PC-3 (cell line): ENCODE measurements around the gene RREB1. TPM values are rescaled to one million over a fixed set of nuclear protein-coding genes. Genes with fewer than 3 reads are reported as not detected.

Source experiments
- ATAC-seq: fragments of 200-7000 bp; cut with Tn5 transposase; 2 replicates; pipeline ENCODE4 v1.9.1; 2020; ENCODE audit warnings: mild to moderate bottlenecking, moderate library complexity
- Bru-seq: library from RNA; stranded (reverse); fragments of 400-500 nt; gene quantifications from one replicate; lab custom pipeline; 2021; lab: Mats Ljungman, UMichigan
- BruChase-seq, 2 experiments: library from RNA; stranded (reverse); fragments of 400-500 nt; gene quantifications; one replicate each; lab custom pipeline; 2021; lab: Mats Ljungman, UMichigan
- BruUV-seq: library from RNA; stranded (reverse); fragments of 400-500 nt; replicated peaks from 2 replicates; lab custom pipeline; 2021; lab: Mats Ljungman, UMichigan
- CTCF ChIA-PET: fragments of 300-600 bp; sonication (Branson Sonifier 250); formaldehyde crosslinking; loops from one replicate; lab custom pipeline; 2022; ENCODE audit warnings: antibody characterized with exemption; lab: Charles Lee
- POLR2A ChIA-PET: fragments of 300-600 bp; sonication (Branson Sonifier 250); formaldehyde crosslinking; loops from one replicate; lab custom pipeline; 2022; ENCODE audit warnings: antibody characterized with exemption; ENCODE audit not compliant: unreplicated experiment; lab: Charles Lee
- DNase-seq: peaks from one replicate; pipeline ENCODE4 v3.0.0-alpha.2; 2015
- H2AFZ ChIP-seq: fragments of 300-600 bp; sonication (generic); 2 replicates; pipeline ENCODE4 v1.6.0; 2016; ENCODE audit warnings: antibody characterized with exemption, low read length
- H3F3A ChIP-seq: fragments of 300-600 bp; sonication (generic); one replicate; pipeline ENCODE4 v1.6.0; 2017; ENCODE audit warnings: antibody characterized with exemption, low read length, control low read depth, mild to moderate bottlenecking; ENCODE audit not compliant: unreplicated experiment
- H3K27ac ChIP-seq: fragments of 300-600 bp; sonication (generic); 2 replicates; pipeline ENCODE4 v1.5.1; 2016; ENCODE audit warnings: mild to moderate bottlenecking, low read length
- H3K27me3 ChIP-seq: fragments of 300-600 bp; sonication (generic); 2 replicates; pipeline ENCODE4 v1.6.1; 2016; ENCODE audit warnings: low read length, mixed read lengths
- H3K36me3 ChIP-seq: fragments of 300-600 bp; sonication (generic); 2 replicates; pipeline ENCODE4 v1.6.1; 2016; ENCODE audit warnings: low read depth, mixed run types, low read length, mixed read lengths
- H3K4me1 ChIP-seq: fragments of 300-600 bp; sonication (generic); 2 replicates; pipeline ENCODE4 v1.5.1; 2016; ENCODE audit warnings: low read length; ENCODE audit not compliant: insufficient read depth
- H3K4me2 ChIP-seq: fragments of 300-600 bp; sonication (generic); 2 replicates; pipeline ENCODE4 v1.6.0; 2016; ENCODE audit warnings: low read length
- H3K4me3 ChIP-seq: fragments of 300-600 bp; sonication (generic); 2 replicates; pipeline ENCODE4 v1.5.1; 2016; ENCODE audit warnings: mild to moderate bottlenecking, low read length, mixed read lengths
- H3K79me2 ChIP-seq: fragments of 300-600 bp; sonication (generic); 2 replicates; pipeline ENCODE4 v1.6.1; 2017; ENCODE audit warnings: low read length, mixed read lengths
- H3K9ac ChIP-seq: fragments of 300-600 bp; sonication (generic); 2 replicates; pipeline ENCODE4 v1.6.0; 2016; ENCODE audit warnings: mild to moderate bottlenecking, low read length
- H3K9me2 ChIP-seq: fragments of 300-600 bp; sonication (generic); replicated peaks from 2 replicates; pipeline ENCODE4 v1.6.1; 2016; ENCODE audit warnings: mixed run types, low read length, mixed read lengths
- H3K9me3 ChIP-seq: fragments of 300-600 bp; sonication (generic); 2 replicates; pipeline ENCODE4 v1.6.1; 2016; ENCODE audit warnings: low read length, mixed read lengths
- H4K20me1 ChIP-seq: fragments of 300-600 bp; sonication (generic); 2 replicates; pipeline ENCODE4 v1.6.1; 2016; ENCODE audit warnings: low read length, mixed read lengths
- CTCF ChIP-seq: fragments of 300-600 bp; sonication (generic); conservative IDR thresholded peaks from 2 replicates; pipeline ENCODE4 v1.5.1; 2017; ENCODE audit warnings: antibody characterized with exemption, low read depth, mild to moderate bottlenecking, low read length
- EZH2 ChIP-seq: fragments of 300-600 bp; sonication (generic); IDR thresholded peaks from one replicate; pipeline ENCODE4 v1.6.1; 2017; ENCODE audit warnings: antibody characterized with exemption, mild to moderate bottlenecking, low read length; ENCODE audit not compliant: unreplicated experiment
- EZH2phosphoT487 ChIP-seq: fragments of 300-600 bp; sonication (generic); IDR thresholded peaks from 2 replicates; pipeline ENCODE4 v1.6.1; 2018; ENCODE audit warnings: mild to moderate bottlenecking, antibody characterized with exemption, low read length, borderline replicate concordance
- intact Hi-C: fragments of 100-400 bp; cut with micrococcal nuclease; formaldehyde crosslinking; loops from 2 replicates; pipeline ENCODE4 v1.9.0; 2023
- long read RNA-seq: library from polyadenylated mRNA; unstranded; transcript quantifications from one replicate; pipeline ENCODE4 v2.0.0, GENCODE V29; 2021; ENCODE audit not compliant: unreplicated experiment
- total RNA-seq: library from RNA; depleted of rRNA; stranded (reverse); fragments of >200 nt; gene quantifications from 2 replicates; pipeline ENCODE4 v1.2.3, GENCODE V29; 2014; rRNA removed

The RREB1 gene, protein sequence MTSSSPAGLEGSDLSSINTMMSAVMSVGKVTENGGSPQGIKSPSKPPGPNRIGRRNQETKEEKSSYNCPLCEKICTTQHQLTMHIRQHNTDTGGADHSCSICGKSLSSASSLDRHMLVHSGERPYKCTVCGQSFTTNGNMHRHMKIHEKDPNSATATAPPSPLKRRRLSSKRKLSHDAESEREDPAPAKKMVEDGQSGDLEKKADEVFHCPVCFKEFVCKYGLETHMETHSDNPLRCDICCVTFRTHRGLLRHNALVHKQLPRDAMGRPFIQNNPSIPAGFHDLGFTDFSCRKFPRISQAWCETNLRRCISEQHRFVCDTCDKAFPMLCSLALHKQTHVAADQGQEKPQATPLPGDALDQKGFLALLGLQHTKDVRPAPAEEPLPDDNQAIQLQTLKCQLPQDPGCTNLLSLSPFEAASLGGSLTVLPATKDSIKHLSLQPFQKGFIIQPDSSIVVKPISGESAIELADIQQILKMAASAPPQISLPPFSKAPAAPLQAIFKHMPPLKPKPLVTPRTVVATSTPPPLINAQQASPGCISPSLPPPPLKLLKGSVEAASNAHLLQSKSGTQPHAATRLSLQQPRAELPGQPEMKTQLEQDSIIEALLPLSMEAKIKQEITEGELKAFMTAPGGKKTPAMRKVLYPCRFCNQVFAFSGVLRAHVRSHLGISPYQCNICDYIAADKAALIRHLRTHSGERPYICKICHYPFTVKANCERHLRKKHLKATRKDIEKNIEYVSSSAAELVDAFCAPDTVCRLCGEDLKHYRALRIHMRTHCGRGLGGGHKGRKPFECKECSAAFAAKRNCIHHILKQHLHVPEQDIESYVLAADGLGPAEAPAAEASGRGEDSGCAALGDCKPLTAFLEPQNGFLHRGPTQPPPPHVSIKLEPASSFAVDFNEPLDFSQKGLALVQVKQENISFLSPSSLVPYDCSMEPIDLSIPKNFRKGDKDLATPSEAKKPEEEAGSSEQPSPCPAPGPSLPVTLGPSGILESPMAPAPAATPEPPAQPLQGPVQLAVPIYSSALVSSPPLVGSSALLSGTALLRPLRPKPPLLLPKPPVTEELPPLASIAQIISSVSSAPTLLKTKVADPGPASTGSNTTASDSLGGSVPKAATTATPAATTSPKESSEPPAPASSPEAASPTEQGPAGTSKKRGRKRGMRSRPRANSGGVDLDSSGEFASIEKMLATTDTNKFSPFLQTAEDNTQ (N-terminal part only)
- total RNA-seq (26.0 and 31.8 TPM in 2 replicates), Bru-seq, nascent RNA (percentile 94 among the genes with signal in this experiment), BruChase-seq, experiment 1, labeled RNA remaining after a 6-hour chase (percentile 87 among the genes with signal in this experiment), BruChase-seq, experiment 2, labeled RNA remaining after a 2-hour chase (percentile 87 among the genes with signal in this experiment)
- long read RNA-seq, partial matches to known transcripts, result 28 of 39 reads
- long read RNA-seq, other reads (novel, unspliced or antisense), result 11 of 39 reads

DNA sequence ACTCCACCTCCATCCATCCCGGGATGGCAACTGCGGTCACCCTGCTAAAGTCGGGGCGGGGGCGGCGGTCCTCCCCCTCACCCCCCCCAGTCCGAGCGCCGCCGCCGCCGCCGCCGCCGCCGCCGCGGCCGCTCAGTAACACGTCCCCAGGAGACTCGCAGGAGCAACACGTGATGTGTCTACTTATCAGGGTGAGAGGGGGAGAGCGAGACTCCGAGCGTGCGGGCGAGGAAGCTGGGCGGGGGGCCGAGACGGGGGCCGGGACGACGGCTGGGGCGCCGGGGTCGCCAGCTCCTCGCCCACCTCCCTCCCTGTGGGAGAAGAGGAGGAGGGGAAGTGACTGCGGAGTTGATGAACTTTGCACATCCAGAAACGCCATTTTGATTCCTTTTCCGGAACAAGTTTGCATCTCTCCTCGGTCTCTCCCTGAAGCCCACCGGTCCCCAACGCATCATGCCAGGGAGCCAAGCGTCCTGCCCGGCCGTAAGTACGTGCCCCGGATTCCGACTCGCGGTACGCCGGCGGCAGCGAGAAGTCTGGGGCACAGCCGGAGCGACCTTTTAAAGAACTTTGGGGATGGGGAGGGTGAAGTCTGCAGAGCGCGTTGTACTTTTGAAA lies at the start of gene RREB1:
Gene RREB1 (plus strand): TSS at position 384 of the 618 bp plus-strand sequence. CDS start 73,951 bp downstream, outside the sequence.
- Histone ChIP-seq H3K27me3 (no peaks in the 10 kb centered on the region), H3F3A (no peaks in the 10 kb centered on the region), H3K79me2 (peaks cover 50% of the 10 kb centered on the region), H3K9ac (peak within 1 kb of the TSS; percentile 97), H2AFZ (peak within 1 kb of the TSS; percentile 82), H3K27ac (peak within 1 kb of the TSS; percentile 86), H4K20me1 (peaks cover 24% of the 10 kb centered on the region), H3K4me3 (peak within 1 kb of the TSS; percentile 97), H3K9me2 (no peaks in the 10 kb centered on the region), H3K4me1 (peaks cover 30% of the 10 kb centered on the region), H3K9me3 (no peaks in the 10 kb centered on the region), H3K36me3 (no peaks in the 10 kb centered on the region), H3K4me2 (peak within 1 kb of the TSS; percentile 87)
- BruUV-seq, result no TSS peak
- CTCF ChIA-PET, result no interaction called here
- peak; percentile 49 for DNase-seq
- ATAC-seq, result peak; percentile 50
- intact Hi-C loops, result loop anchor here (2.0 to 5.0 kb wide), 6 partner anchors 35 to 430 kb away; no protein-coding TSS in a partner anchor
- POLR2A ChIA-PET, result interaction anchor here (0.7 to 1.0 kb wide), 3 partner anchors 39 to 403 kb away, joined by 3 to 6 read pairs (median 5); no protein-coding TSS in a partner anchor
- TF ChIP-seq EZH2 (no peak), CTCF (no peak), EZH2phosphoT487 (no peak)

- Histone ChIP-seq H3K9me2 (no peaks in the 10 kb centered on the region), H2AFZ (no peak overlapping the region), H4K20me1 (no peaks in the 10 kb centered on the region), H3K27me3 (no peaks in the 10 kb centered on the region), H3K9ac (peak overlapping the region; percentile 76), H3K79me2 (0 out of 2 replicates have a peak, but pooled peaks cover 5% of the 10 kb centered on the region), H3F3A (peaks cover 7% of the 10 kb centered on the region), H3K4me1 (peaks cover 49% of the 10 kb centered on the region), H3K4me3 (no peak overlapping the region), H3K4me2 (peak overlapping the region; percentile 74), H3K9me3 (no peaks in the 10 kb centered on the region), H3K27ac (peak overlapping the region; percentile 91), H3K36me3 (no peaks in the 10 kb centered on the region)
- ChIA-PET POLR2A (interaction anchor here (0.5 to 1.5 kb wide), 6 partner anchors 11 to 298 kb away, joined by 3 to 9 read pairs (median 5); partner anchors contain the start of gene RREB1), CTCF (interaction anchor here (1.0 kb wide), 1 partner anchor 48 kb away, joined by 3 read pairs; no protein-coding TSS in a partner anchor)
- peak; percentile 97 for ATAC-seq
- no peak for TF ChIP-seq EZH2phosphoT487
- TF ChIP-seq CTCF, result no peak
- no TSS peak for BruUV-seq
- DNase-seq, result peak; percentile 98
- intact Hi-C loops, result loop anchor here (2.0 to 10.0 kb wide), 3 partner anchors 50 to 364 kb away; no protein-coding TSS in a partner anchor
These were observed 49.4 kb upstream of the RREB1 start for GRCh38 chr6:7058250-7058923.
